Ovary (tissue), 9 donors: ENCODE results near the gene UBE2C. TPM values are rescaled to one million over a fixed set of nuclear protein-coding genes. Genes with fewer than 3 reads are reported as not detected.

Experiments
- DNase-seq, 5 donors: peaks; one replicate each; pipeline ENCODE4 v3.0.0-alpha.2; 2019 to 2020
- H3K27ac ChIP-seq, 2 donors: fragments of 200-600 bp; one replicate each; pipeline versions ENCODE4 v1.5.1 to v1.8.0; 2019 to 2022
- H3K27me3 ChIP-seq: fragments of 200-600 bp; one replicate; pipeline ENCODE4 v1.8.0; 2022
- H3K36me3 ChIP-seq: fragments of 200-600 bp; sonication (generic); one replicate; pipeline ENCODE4 v1.5.1; 2019
- H3K4me1 ChIP-seq: one replicate; pipeline ENCODE4 v1.8.1; 2013; ENCODE audit warnings: mild to moderate bottlenecking, moderate library complexity; ENCODE audit not compliant: insufficient read depth
- H3K4me3 ChIP-seq: fragments of 200-600 bp; sonication (generic); one replicate; pipeline ENCODE4 v1.5.1; 2017
- H3K9me3 ChIP-seq, 2 donors: fragments of 200-600 bp in 1 of 2; sonication (generic) in 1 of 2; one replicate each; pipeline versions ENCODE4 v1.5.1 to v1.8.1; 2013 to 2019; ENCODE audit warnings: mild to moderate bottlenecking in 1 of 2, moderate library complexity in 1 of 2
- EP300 ChIP-seq: sonication (generic); formaldehyde crosslinking; IDR thresholded peaks from one replicate; pipeline ENCODE4 v1.6.1; 2017; ENCODE audit warnings: antibody characterized with exemption
- POLR2A ChIP-seq: fragments of 450-650 bp; IDR thresholded peaks from one replicate; pipeline ENCODE4 v1.6.1; 2017; ENCODE audit warnings: antibody characterized with exemption, mild to moderate bottlenecking, moderate library complexity
- WGBS, 3 donors: extraction: QIAGEN DNeasy Blood & Tissue Kit in 1 of 3; methylation state at CpG; one replicate each; pipeline versions ENCODE4 v1.1.5 to v1.1.7; 2013 to 2017; 5-methylcytosine and 5-hydroxymethylcytosine counted together
- intact Hi-C, 4 donors: fragments of 100-400 bp; cut with DNase I; formaldehyde crosslinking; loops; one replicate each; pipeline versions ENCODE4 v1.11.0 to v1.15.1; 2022 to 2023
- polyA plus RNA-seq, 2 donors: library from polyadenylated mRNA; stranded (reverse); fragments of 200-250 nt in 1 of 2; fragments of 350-450 nt in 1 of 2; fragmentation: Illumina TruSeq in 1 of 2; extraction: RNeasy Lipid Tissue Mini Kit (QIAGEN cat#74804) in 1 of 2; gene quantifications; one replicate each; pipeline ENCODE4 v1.2.3, GENCODE V29; 2013 to 2014
- total RNA-seq, 7 donors: library from RNA; depleted of rRNA in 2 of 7; stranded (reverse); fragments of >200 nt in 2 of 7; fragmentation: NEBNext Ultra II Directional in 3 of 7; extraction: Animal tissue kit (Norgen Biotek cat#: 25700) in 3 of 7; gene quantifications; one replicate each; pipeline versions ENCODE4 v1.1.0 to v1.2.4, GENCODE V29; 2016 to 2023
- TF ChIP-seq, protein P1 (sequence below), 3 donors: fragments of 450-650 bp in 2 of 3; fragments of 200-600 bp in 1 of 3; IDR thresholded peaks; one replicate each; pipeline versions ENCODE4 v1.5.1 to v1.8.0; 2016 to 2022; ENCODE audit warnings: antibody characterized with exemption in 3 of 3, mild to moderate bottlenecking in 1 of 3
- donor health status: DM: no; HTN: no; CAD: no; lungs with moderate emphysema.
- donor health status: DM: no; HTN: no; CAD: no.
- donor health status: Bipolar disorder and iron deficiency.
- donor health status: DM: yes; HTN: yes; CAD: no.
- donor health status: DM: no; HTN: no; CAD: no.
- donor health status: DM: yes; HTN: yes; CAD: no.

Gene UBE2C
- total and polyA plus RNA-seq, 9 donors: 0.69 to 5.6 (median 1.6) TPM; not detected in 3

DNA sequence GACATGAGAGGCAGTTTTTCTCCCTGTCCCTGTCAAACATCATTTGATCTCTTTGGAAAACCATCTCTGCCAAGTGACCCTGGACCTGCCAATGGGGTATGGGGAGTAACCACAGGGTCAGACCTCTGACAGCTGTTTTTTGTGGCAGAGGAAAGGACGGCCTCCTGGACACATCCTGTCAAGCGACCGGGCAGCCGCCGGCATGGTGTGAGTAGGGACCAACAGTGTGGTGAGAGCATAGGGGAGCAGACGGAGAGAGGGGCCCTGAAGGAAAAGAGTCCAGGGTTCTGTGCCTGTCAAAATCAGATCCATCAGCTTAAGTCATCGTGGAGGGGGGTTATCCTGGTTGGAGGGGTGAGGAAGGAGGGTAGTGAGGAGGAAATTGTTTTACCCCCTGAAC, 10.6 kb upstream of the UBE2C start:
- Histone ChIP-seq H3K27me3 (no peaks in the 10 kb centered on the region), H3K4me3 (no peak overlapping the region), H3K9me3 (no peaks in the 10 kb centered on the region), H3K4me1 (no peaks in the 10 kb centered on the region), H3K36me3 (no peaks in the 10 kb centered on the region), H3K27ac (no peak overlapping the region)
- TF ChIP-seq EP300: no peak
- no peak for TF ChIP-seq POLR2A
- TF ChIP-seq, protein P1, sequence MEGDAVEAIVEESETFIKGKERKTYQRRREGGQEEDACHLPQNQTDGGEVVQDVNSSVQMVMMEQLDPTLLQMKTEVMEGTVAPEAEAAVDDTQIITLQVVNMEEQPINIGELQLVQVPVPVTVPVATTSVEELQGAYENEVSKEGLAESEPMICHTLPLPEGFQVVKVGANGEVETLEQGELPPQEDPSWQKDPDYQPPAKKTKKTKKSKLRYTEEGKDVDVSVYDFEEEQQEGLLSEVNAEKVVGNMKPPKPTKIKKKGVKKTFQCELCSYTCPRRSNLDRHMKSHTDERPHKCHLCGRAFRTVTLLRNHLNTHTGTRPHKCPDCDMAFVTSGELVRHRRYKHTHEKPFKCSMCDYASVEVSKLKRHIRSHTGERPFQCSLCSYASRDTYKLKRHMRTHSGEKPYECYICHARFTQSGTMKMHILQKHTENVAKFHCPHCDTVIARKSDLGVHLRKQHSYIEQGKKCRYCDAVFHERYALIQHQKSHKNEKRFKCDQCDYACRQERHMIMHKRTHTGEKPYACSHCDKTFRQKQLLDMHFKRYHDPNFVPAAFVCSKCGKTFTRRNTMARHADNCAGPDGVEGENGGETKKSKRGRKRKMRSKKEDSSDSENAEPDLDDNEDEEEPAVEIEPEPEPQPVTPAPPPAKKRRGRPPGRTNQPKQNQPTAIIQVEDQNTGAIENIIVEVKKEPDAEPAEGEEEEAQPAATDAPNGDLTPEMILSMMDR (IDR thresholded peaks at IDR 0.05): no peak
- 80 to 85% (median 85%) methylated on average over 7 of the region's 7 CpGs for WGBS, 3 donors
- intact Hi-C loops: no loop called here
- DNase-seq: no peak

DNA sequence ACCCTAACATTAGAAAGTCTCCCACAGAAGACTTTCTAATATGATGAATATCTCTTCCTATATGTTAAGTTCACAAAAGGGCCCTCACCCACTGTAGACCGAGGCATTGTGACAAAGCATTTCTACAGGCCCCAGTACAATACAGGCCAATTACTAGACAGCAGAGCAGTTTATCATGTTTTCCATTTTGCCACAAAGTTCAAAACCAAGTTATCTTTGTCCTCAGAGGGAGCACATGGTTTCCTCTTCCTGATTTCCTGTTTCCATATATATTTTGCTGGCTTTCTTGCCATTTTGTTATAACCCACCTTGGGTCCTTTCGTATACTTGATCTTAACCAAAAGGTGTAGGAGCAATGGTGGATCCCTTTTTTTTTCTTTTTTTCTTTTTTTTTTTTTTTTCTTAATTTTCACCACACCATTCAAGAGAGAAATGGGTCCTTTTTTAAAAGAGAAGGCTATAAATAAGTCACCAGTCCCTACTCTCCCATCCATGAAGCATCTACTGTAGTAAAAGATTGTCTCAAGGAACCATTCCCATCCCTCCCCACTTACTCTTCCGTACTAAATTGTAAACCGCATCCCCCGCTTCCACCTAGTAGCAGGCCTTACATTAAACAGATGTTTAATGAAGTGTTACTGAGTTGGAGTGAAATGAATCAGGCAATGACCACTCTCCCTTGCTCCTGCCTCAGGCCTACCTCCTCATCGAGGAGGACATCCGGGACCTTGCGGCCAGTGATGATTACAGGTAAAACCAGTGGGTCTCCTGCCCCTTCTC, 2.1 kb upstream of the UBE2C start:
- Histone ChIP-seq H3K4me1 (peaks cover 2% of the 10 kb centered on the region), H3K36me3 (no peaks in the 10 kb centered on the region), H3K27me3 (no peaks in the 10 kb centered on the region), H3K27ac (no peak overlapping the region), H3K9me3 (no peaks in the 10 kb centered on the region), H3K4me3 (no peak overlapping the region)
- intact Hi-C loops: no loop called here
- DNase-seq: no peak
- 85 to 88% (median 87%) methylated on average over 8 of the region's 8 CpGs for WGBS, 3 donors
- TF ChIP-seq POLR2A: no peak
- no peak for TF ChIP-seq EP300
- TF ChIP-seq, protein P1 (IDR thresholded peaks at IDR 0.05): no peak

DNA sequence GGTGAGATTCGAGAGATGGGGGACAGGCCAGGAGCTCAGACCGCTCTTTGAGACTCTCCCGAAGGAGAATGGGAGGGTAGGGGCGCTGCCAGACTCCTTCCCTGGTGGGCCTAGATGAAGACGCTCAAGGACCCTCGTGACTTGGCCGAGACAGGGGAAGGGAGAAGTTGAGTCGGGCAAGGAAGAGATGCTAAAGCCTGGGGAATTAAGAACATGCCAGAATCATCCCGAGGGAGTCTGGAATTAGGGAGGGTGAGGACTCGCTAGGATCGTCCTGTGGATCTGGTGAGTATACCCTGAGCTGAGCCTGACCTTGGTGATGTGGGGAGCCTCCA, 529 bp downstream of the UBE2C start:
- no peaks in the 10 kb centered on the region for H3K9me3 ChIP-seq
- intact Hi-C loops: no loop called here
- TF ChIP-seq POLR2A (no peak), EP300 (no peak)
- TF ChIP-seq, protein P1 (IDR thresholded peaks at IDR 0.05): no peak
- 3 to 5% (median 3%) methylated on average over 11 of the region's 11 CpGs for WGBS, 3 donors
- DNase-seq: no peak
- H3K27ac ChIP-seq: no peak overlapping the region
- H3K36me3 ChIP-seq: no peaks in the 10 kb centered on the region
- H3K4me1 ChIP-seq: peaks cover 4% of the 10 kb centered on the region
- H3K4me3 ChIP-seq: peak overlapping the region; percentile 47
- no peaks in the 10 kb centered on the region for H3K27me3 ChIP-seq

DNA sequence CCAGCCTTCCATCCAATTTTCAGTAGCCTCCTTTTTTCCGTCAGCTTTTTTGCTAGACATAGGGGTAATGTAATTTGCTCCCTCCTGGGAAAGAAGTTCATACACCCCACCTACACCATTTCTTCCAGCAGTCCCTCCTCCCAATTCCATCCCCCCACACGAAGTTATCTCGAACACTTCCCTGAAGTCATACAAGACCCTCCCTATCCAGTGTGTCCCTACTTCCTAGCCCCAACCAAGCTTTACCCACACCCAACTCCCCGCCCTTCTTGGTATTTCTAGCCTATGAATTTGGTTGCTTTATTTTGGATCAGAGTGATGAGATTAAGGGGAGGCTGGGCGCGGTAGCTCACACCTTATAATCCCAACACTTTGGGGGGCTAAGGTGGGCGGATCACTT, 1.0 kb downstream of the UBE2C start:
- TF ChIP-seq EP300 (no peak), POLR2A (no peak)
- TF ChIP-seq, protein P1 (IDR thresholded peaks at IDR 0.05): no peak
- Histone ChIP-seq H3K9me3 (no peaks in the 10 kb centered on the region), H3K36me3 (no peaks in the 10 kb centered on the region), H3K4me1 (peaks cover 5% of the 10 kb centered on the region), H3K27ac (no peak overlapping the region), H3K4me3 (no peak overlapping the region), H3K27me3 (no peaks in the 10 kb centered on the region)
- 53 to 57% (median 54%) methylated on average over 7 of the region's 7 CpGs for whole genome bisulfite sequencing, 3 donors
- intact Hi-C loops: no loop called here
- DNase-seq: peak in 1 of 5 donors; percentile 2
